K562 (cell line): ENCODE measurements around the gene EIF5. TPM values are rescaled to one million over a fixed set of nuclear protein-coding genes. Genes with fewer than 3 reads are reported as not detected.

Experiments
- ATF1 ChIP-seq, 2 experiments: fragments of 450-650 bp in 1 of 2; IDR thresholded peaks; 2 replicates each; pipeline ENCODE4 v1.6.1; 2016; ENCODE audit warnings: missing compliant biosample characterization in 1 of 2, missing genetic modification characterization in 1 of 2
- CREB1 ChIP-seq, 2 experiments: sonication (generic) in 1 of 2; formaldehyde crosslinking in 1 of 2; IDR thresholded peaks; 2 replicates each; pipeline versions ENCODE4 v1.6.1 to v1.8.0; 2012 to 2022; ENCODE audit warnings: inconsistent platforms in 1 of 2, mild to moderate bottlenecking in 1 of 2, missing genetic modification reagents in 1 of 2, moderate library complexity in 1 of 2
- EGR1 ChIP-seq: fragments of 450-650 bp; conservative IDR thresholded peaks from 2 replicates; pipeline ENCODE4 v1.6.1; 2017; ENCODE audit warnings: mild to moderate bottlenecking
- EZH2 ChIP-seq: IDR thresholded peaks from 2 replicates; pipeline ENCODE4 v1.6.1; 2012; ENCODE audit warnings: low read depth, mild to moderate bottlenecking, inconsistent platforms, low read length, borderline replicate concordance
- HLTF ChIP-seq: fragments of 450-650 bp; IDR thresholded peaks from 2 replicates; pipeline ENCODE4 v1.6.1; 2016
- JUN ChIP-seq, 2 experiments: sonication (generic) in 1 of 2; formaldehyde crosslinking in 1 of 2; IDR thresholded peaks; 2 replicates each; pipeline versions ENCODE4 v1.6.1 to v1.8.0; 2012 to 2022; ENCODE audit warnings: borderline replicate concordance in 2 of 2, mild to moderate bottlenecking in 2 of 2, improper control_type of control experiment in 1 of 2, low read depth in 1 of 2, low read length in 1 of 2, missing genetic modification reagents in 1 of 2
- PCBP1 ChIP-seq: fragments of 200-400 bp; formaldehyde crosslinking; IDR thresholded peaks from 2 replicates; pipeline ENCODE4 v1.6.1; 2018; ENCODE audit warnings: mild to moderate bottlenecking, low read depth, low read length; ENCODE audit not compliant: poor library complexity, severe bottlenecking
- RNF2 ChIP-seq: sonication (generic); IDR thresholded peaks from 2 replicates; pipeline ENCODE4 v1.6.1; 2016
- SRSF9 ChIP-seq: fragments of 200-400 bp; formaldehyde crosslinking; IDR thresholded peaks from 2 replicates; pipeline ENCODE4 v1.6.1; 2017; ENCODE audit warnings: low read depth, low read length, borderline replicate concordance
- TCF3 ChIP-seq: sonication (generic); formaldehyde crosslinking; IDR thresholded peaks from 2 replicates; pipeline ENCODE4 v1.4.0; 2020; ENCODE audit warnings: mild to moderate bottlenecking, missing genetic modification reagents
- ZBTB7A ChIP-seq: IDR thresholded peaks from 2 replicates; pipeline ENCODE4 v1.6.1; 2011; ENCODE audit warnings: low read depth, mild to moderate bottlenecking, low read length, moderate library complexity, borderline replicate concordance; ENCODE audit not compliant: control insufficient read depth
- ZNF263 ChIP-seq: sonication (generic); formaldehyde crosslinking; IDR thresholded peaks from 2 replicates; pipeline ENCODE4 v1.8.0; 2022; ENCODE audit warnings: mild to moderate bottlenecking, missing genetic modification reagents, borderline replicate concordance
- ZNF436 ChIP-seq: fragments of 250-450, 450-650 bp; sonication (Bioruptor Pico); formaldehyde crosslinking; IDR thresholded peaks from 2 replicates; pipeline ENCODE4 v1.7.0; 2020; ENCODE audit warnings: mild to moderate bottlenecking
- ZNF644 ChIP-seq: fragments of 200-800 bp; sonication (Bioruptor generic); IDR thresholded peaks from 2 replicates; pipeline ENCODE4 v1.6.1; 2016; ENCODE audit warnings: low read depth, missing genetic modification characterization, missing compliant biosample characterization
- polyA plus RNA-seq, 8 experiments: library from polyadenylated mRNA; depleted of rRNA in 4 of 8; stranded (reverse) in 5 of 8; unstranded in 3 of 8; fragments of >200 nt; fragmentation: Nextera tagmentation in 2 of 8; fragmentation: Illumina TruSeq in 1 of 8; extraction: Ambion mirVana in 2 of 8; extraction: Trizol in 1 of 8; gene quantifications; 2 replicates each; pipeline versions ENCODE4 v1.2.1 to v1.2.3, GENCODE V29; 2011 to 2014; ENCODE audit warnings: inconsistent platforms in 1 of 8, missing spikeins in 1 of 8
- total RNA-seq, 7 experiments: library from RNA; depleted of rRNA in 6 of 7; stranded (reverse); fragments of >200 nt in 6 of 7; fragmentation: Illumina TruSeq in 2 of 7; extraction: Trizol in 2 of 7; gene quantifications; 2 replicates each; pipeline versions ENCODE4 v1.2.1 to v1.2.3, GENCODE V29; 2011 to 2021; ENCODE audit warnings: low replicate concordance in 1 of 7
- TF ChIP-seq, protein P1 (sequence below): sonication (generic); formaldehyde crosslinking; IDR thresholded peaks from 2 replicates; pipeline ENCODE4 v1.8.0; 2022; ENCODE audit warnings: mild to moderate bottlenecking, missing genetic modification reagents
- TF ChIP-seq, protein P2 (sequence below): fragments of 250-450 bp; sonication (Bioruptor Pico); IDR thresholded peaks from 2 replicates; pipeline ENCODE4 v1.4.0; 2020; ENCODE audit warnings: mild to moderate bottlenecking, moderate library complexity
- TF ChIP-seq, protein P3 (sequence below): fragments of 450-650 bp; formaldehyde crosslinking; IDR thresholded peaks from 2 replicates; pipeline ENCODE4 v1.4.0; 2022; ENCODE audit warnings: missing genetic modification characterization
- TF ChIP-seq, protein P4 (sequence below), 3 experiments: fragments of 200-800 bp in 1 of 3; sonication (Bioruptor generic) in 1 of 3; sonication (generic) in 1 of 3; formaldehyde crosslinking in 1 of 3; IDR thresholded peaks; 2 replicates each; pipeline versions ENCODE4 v1.6.1 to v1.8.0; 2016 to 2022; ENCODE audit warnings: mild to moderate bottlenecking in 2 of 3, missing compliant biosample characterization in 2 of 3, missing genetic modification characterization in 2 of 3, missing genetic modification reagents in 1 of 3
- TF ChIP-seq, protein P5 (sequence below), 2 experiments: IDR thresholded peaks; 2 replicates each; pipeline ENCODE4 v1.6.1; 2012; ENCODE audit warnings: improper control_type of control experiment in 2 of 2, low read depth in 2 of 2, low read length in 2 of 2, borderline replicate concordance in 1 of 2

EIF5 gene
- total and polyA plus RNA-seq, 9 of the 15 experiments (the other 6 are each of a cell fraction or from before 2014, with no cell fraction given) = 92.7 to 442 (median 190) TPM

DNA sequence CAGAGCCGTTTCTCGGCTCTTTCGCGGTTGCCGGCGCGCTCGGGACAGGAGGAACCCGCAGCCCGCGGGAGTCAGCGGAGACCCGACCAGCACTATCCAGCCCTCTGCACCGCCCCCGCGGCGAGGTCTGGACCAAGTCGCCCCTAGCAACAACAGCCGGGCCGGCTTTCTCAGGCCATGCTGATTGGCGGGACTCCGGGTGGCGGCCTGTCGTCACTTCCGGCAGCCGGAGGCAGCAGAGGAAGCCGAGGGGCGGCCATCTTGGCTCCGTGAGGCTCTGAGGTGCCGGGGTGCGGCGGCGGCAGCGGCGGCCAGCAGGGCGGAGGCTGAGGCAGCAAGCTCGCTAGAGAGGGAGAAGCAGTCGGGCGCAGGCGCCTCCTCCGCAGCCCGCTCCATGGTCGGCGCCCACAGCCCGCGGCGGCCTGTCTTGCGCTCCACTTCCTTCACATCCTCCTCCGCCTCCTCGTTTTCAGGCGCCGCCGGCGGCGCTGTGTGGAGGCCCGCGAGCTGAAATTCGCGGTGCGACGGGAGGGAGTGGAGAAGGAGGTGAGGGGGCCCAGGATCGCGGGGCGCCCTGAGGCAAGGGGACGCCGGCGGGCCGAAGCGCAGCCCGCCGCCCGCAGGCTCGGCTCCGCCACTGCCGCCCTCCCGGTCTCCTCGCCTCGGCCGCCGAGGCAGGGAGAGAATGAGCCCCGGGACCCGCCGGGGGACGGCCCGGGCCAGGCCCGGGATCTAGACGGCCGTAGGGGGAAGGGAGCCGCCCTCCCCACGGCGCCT lies 51.3 kb downstream of the EIF5 start, which contains the start of gene MARK3 (continued):
- TF ChIP-seq, protein P1, sequence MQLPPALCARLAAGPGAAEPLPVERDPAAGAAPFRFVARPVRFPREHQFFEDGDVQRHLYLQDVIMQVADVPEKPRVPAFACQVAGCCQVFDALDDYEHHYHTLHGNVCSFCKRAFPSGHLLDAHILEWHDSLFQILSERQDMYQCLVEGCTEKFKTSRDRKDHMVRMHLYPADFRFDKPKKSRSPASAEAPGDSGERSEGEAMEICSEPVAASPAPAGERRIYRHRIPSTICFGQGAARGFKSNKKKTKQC = no peak
- TF ChIP-seq SRSF9 (no peak), ZNF644 (no peak), EZH2 (no peak), ZNF436 (CRISPR knock-in tag) (no peak), HLTF (no peak), ATF1 (CRISPR knock-in tag; IDR thresholded peaks at IDR 0.05) (0 out of 2 replicates have a peak, but pooled peaks have one; percentile 32), ATF1 (tag; IDR thresholded peaks at IDR 0.05) (peak; percentile 86), ZBTB7A (peak; percentile 30; the same call in 1 of the 2 replicates), JUN (IDR thresholded peaks at IDR 0.05; ENCODE audit: borderline replicate concordance, low read depth, low read length) (no peak), JUN (CRISPR knock-in tag; IDR thresholded peaks at IDR 0.05; ENCODE audit: borderline replicate concordance) (no peak), EGR1 (peak; percentile 97), TCF3 (CRISPR knock-in tag) (no peak; the same call in 1 of the 2 replicates), RNF2 (no peak), ZNF263 (no peak), CREB1 (IDR thresholded peaks at IDR 0.05) (peak; percentile 82), CREB1 (CRISPR knock-in tag; IDR thresholded peaks at IDR 0.05) (peak; percentile 92), PCBP1 (no peak)
- TF ChIP-seq, protein P2, sequence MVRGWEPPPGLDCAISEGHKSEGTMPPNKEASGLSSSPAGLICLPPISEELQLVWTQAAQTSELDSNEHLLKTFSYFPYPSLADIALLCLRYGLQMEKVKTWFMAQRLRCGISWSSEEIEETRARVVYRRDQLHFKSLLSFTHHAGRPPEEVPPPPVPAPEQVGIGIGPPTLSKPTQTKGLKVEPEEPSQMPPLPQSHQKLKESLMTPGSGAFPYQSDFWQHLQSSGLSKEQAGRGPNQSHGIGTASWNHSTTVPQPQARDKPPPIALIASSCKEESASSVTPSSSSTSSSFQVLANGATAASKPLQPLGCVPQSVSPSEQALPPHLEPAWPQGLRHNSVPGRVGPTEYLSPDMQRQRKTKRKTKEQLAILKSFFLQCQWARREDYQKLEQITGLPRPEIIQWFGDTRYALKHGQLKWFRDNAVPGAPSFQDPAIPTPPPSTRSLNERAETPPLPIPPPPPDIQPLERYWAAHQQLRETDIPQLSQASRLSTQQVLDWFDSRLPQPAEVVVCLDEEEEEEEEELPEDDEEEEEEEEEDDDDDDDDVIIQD = no peak
- TF ChIP-seq, protein P3, sequence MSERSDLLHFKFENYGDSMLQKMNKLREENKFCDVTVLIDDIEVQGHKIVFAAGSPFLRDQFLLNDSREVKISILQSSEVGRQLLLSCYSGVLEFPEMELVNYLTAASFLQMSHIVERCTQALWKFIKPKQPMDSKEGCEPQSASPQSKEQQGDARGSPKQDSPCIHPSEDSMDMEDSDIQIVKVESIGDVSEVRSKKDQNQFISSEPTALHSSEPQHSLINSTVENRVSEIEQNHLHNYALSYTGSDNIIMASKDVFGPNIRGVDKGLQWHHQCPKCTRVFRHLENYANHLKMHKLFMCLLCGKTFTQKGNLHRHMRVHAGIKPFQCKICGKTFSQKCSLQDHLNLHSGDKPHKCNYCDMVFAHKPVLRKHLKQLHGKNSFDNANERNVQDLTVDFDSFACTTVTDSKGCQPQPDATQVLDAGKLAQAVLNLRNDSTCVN (CRISPR knock-in tag) = no peak
- TF ChIP-seq, protein P4, sequence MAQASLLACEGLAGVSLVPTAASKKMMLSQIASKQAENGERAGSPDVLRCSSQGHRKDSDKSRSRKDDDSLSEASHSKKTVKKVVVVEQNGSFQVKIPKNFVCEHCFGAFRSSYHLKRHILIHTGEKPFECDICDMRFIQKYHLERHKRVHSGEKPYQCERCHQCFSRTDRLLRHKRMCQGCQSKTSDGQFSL (CRISPR knock-in tag; IDR thresholded peaks at IDR 0.05) = no peak
- TF ChIP-seq, protein P4 (tag; IDR thresholded peaks at IDR 0.05) = no peak
- TF ChIP-seq, protein P5, sequence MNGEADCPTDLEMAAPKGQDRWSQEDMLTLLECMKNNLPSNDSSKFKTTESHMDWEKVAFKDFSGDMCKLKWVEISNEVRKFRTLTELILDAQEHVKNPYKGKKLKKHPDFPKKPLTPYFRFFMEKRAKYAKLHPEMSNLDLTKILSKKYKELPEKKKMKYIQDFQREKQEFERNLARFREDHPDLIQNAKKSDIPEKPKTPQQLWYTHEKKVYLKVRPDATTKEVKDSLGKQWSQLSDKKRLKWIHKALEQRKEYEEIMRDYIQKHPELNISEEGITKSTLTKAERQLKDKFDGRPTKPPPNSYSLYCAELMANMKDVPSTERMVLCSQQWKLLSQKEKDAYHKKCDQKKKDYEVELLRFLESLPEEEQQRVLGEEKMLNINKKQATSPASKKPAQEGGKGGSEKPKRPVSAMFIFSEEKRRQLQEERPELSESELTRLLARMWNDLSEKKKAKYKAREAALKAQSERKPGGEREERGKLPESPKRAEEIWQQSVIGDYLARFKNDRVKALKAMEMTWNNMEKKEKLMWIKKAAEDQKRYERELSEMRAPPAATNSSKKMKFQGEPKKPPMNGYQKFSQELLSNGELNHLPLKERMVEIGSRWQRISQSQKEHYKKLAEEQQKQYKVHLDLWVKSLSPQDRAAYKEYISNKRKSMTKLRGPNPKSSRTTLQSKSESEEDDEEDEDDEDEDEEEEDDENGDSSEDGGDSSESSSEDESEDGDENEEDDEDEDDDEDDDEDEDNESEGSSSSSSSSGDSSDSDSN (IDR thresholded peaks at IDR 0.05; ENCODE audit: borderline replicate concordance in 1 of 2, low read depth in 2 of 2, low read length in 2 of 2) = peak in 1 of 2 experiments; percentile 64; a peak in 1 of 4 replicates
